ENCODE results near the gene EIF2B5. TPM values are rescaled to one million over a fixed set of nuclear protein-coding genes. Genes with fewer than 3 reads are reported as not detected.
"Not testable (repeated sequence)": the region's sequence is repeated elsewhere in the genome, so short reads cannot be mapped to it uniquely, and the experiment has no call there.

The EIF2B5 gene
- total RNA-seq, 2 donors from 2014 or later = 23.3 to 26.4 TPM

- intact Hi-C loops (cut with DNase I) = loop anchor here in 1 of 2 donors (10.0 kb wide), 1 partner anchor 103 kb away; the partner anchor contains the start of genes ALG3 and EEF1AKMT4
- DNase-seq (ENCODE audit: low spot score) = no peak
Measured at GRCh38 chr3:184142199-184142598, 7.0 kb downstream of the EIF2B5 start.

GRCh38 chr3:184143327-184143726 lies 8.2 kb downstream of the EIF2B5 start:
- DNase-seq (ENCODE audit: low spot score) = no peak
- intact Hi-C loops (cut with DNase I) = loop anchor here in 1 of 2 donors (10.0 kb wide), 1 partner anchor 101 kb away; the partner anchor contains the start of genes ALG3 and EEF1AKMT4

- no peak for DNase-seq (ENCODE audit: low spot score)
- intact Hi-C loops (cut with DNase I) = loop anchor here in 1 of 2 donors (10.0 kb wide), 1 partner anchor 100 kb away; the partner anchor contains the start of genes ALG3 and EEF1AKMT4
Measured at GRCh38 chr3:184144505-184144904, 9.3 kb downstream of the EIF2B5 start.

- DNase-seq (ENCODE audit: low spot score) = no peak
- intact Hi-C loops (cut with DNase I) = loop anchor here in 1 of 2 donors (10.0 kb wide), 1 partner anchor 100 kb away; the partner anchor contains the start of genes ALG3 and EEF1AKMT4
Measured at GRCh38 chr3:184145111-184145524, 10.0 kb downstream of the EIF2B5 start.

GRCh38 chr3:184145751-184146270 lies 10.7 kb downstream of the EIF2B5 start:
- DNase-seq (ENCODE audit: low spot score) = no peak
- intact Hi-C loops (cut with DNase I) = loop anchor here in 1 of 2 donors (10.0 kb wide), 1 partner anchor 99 kb away; the partner anchor contains the start of genes ALG3 and EEF1AKMT4

- DNase-seq (ENCODE audit: low spot score) = no peak
- intact Hi-C loops (cut with DNase I) = loop anchor here in 1 of 2 donors (10.0 kb wide), 1 partner anchor 97 kb away; the partner anchor contains the start of genes ALG3 and EEF1AKMT4
Measured at GRCh38 chr3:184148076-184148475, 12.9 kb downstream of the EIF2B5 start.

GRCh38 chr3:184149123-184149522 lies 14.0 kb downstream of the EIF2B5 start:
- DNase-seq (ENCODE audit: low spot score) = no peak
- intact Hi-C loops (cut with DNase I) = loop anchor here in 1 of 2 donors (10.0 kb wide), 1 partner anchor 96 kb away; the partner anchor contains the start of genes ALG3 and EEF1AKMT4

- intact Hi-C loops (cut with DNase I) = loop anchor here in 1 of 2 donors (10.0 kb wide), 1 partner anchor 95 kb away; the partner anchor contains the start of genes ALG3 and EEF1AKMT4
- not testable (repeated sequence) for DNase-seq (ENCODE audit: low spot score)
Measured at GRCh38 chr3:184149770-184150169, 14.6 kb downstream of the EIF2B5 start.

GRCh38 chr3:184154885-184155643 lies 19.9 kb downstream of the EIF2B5 start, which contains the start of gene DVL3:
Gene DVL3 (plus strand): TSS chr3:184155377. CDS start chr3:184155636, 259 bp downstream.
- peak; percentile 93 for DNase-seq (ENCODE audit: low spot score)
- intact Hi-C loops (cut with DNase I) = no loop called here

GRCh38 chr3:184155644-184156521 lies 20.7 kb downstream of the EIF2B5 start:
- intact Hi-C loops (cut with DNase I) = no loop called here
- DNase-seq (ENCODE audit: low spot score) = no peak

GRCh38 chr3:184156522-184156955 lies 21.4 kb downstream of the EIF2B5 start:
- intact Hi-C loops (cut with DNase I) = no loop called here
- no peak for DNase-seq (ENCODE audit: low spot score)

GRCh38 chr3:184157206-184157605 lies 22.0 kb downstream of the EIF2B5 start:
- no peak for DNase-seq (ENCODE audit: low spot score)
- intact Hi-C loops (cut with DNase I) = no loop called here

GRCh38 chr3:184158404-184158803 lies 23.2 kb downstream of the EIF2B5 start:
- intact Hi-C loops (cut with DNase I) = no loop called here

GRCh38 chr3:184160456-184160855 lies 25.3 kb downstream of the EIF2B5 start:
- no peak for DNase-seq (ENCODE audit: low spot score)
- intact Hi-C loops (cut with DNase I) = no loop called here

More at GRCh38 chr3:184158404-184158803, 23.2 kb downstream of the EIF2B5 start:
- DNase-seq (ENCODE audit: low spot score) = no peak

- intact Hi-C loops (cut with DNase I); DNase-seq (ENCODE audit: low spot score): not testable (repeated sequence)
Measured at GRCh38 chr3:184162571-184163070, 27.5 kb downstream of the EIF2B5 start.

GRCh38 chr3:184164648-184165330 lies 29.6 kb downstream of the EIF2B5 start:
- DNase-seq (ENCODE audit: low spot score) = no peak
- intact Hi-C loops (cut with DNase I) = no loop called here

- intact Hi-C loops (cut with DNase I) = no loop called here
- no peak for DNase-seq (ENCODE audit: low spot score)
Measured at GRCh38 chr3:184165543-184165942, 30.4 kb downstream of the EIF2B5 start.

- no peak for DNase-seq (ENCODE audit: low spot score)
- intact Hi-C loops (cut with DNase I) = no loop called here
Measured at GRCh38 chr3:184166671-184167070, 31.5 kb downstream of the EIF2B5 start.

Measured in posterior vena cava (tissue), 2 donors.